MCF 10A (cell line): Measurements from ENCODE around the gene CERS2. TPM values are rescaled to one million over a fixed set of nuclear protein-coding genes. Genes with fewer than 3 reads are reported as not detected.

ENCODE experiments used
- BruUV-seq: library from RNA; stranded (reverse); fragments of 400-500 nt; replicated peaks from 2 replicates; lab custom pipeline; 2021; lab: Mats Ljungman, UMichigan
- CTCF ChIA-PET: fragments of 300-600 bp; sonication (Branson Sonifier 250); formaldehyde crosslinking; extraction: SDS; loops from one replicate; lab custom pipeline; 2021; ENCODE audit warnings: antibody characterized with exemption, inconsistent platforms; lab: Yijun Ruan, JAX
- POLR2A ChIA-PET: fragments of 300-600, 350-650 bp; sonication (Branson Sonifier 250); formaldehyde crosslinking; extraction: SDS; loops from one replicate; lab custom pipeline; 2020; ENCODE audit warnings: antibody characterized with exemption, inconsistent platforms; lab: Yijun Ruan, JAX
- DNase-seq: peaks from one replicate; pipeline ENCODE4 v3.0.0-alpha.2; 2018; ENCODE audit not compliant: unreplicated experiment
- H3K27ac Mint-ChIP-seq: one replicate; pipeline ENCODE4 v1.8.0; 2022; ENCODE audit warnings: mild to moderate bottlenecking, low read depth, mixed read lengths; ENCODE audit not compliant: unreplicated experiment
- H3K27me3 Mint-ChIP-seq: one replicate; pipeline ENCODE4 v1.8.0; 2022; ENCODE audit warnings: mixed read lengths; ENCODE audit not compliant: insufficient read depth, unreplicated experiment
- H3K36me3 Mint-ChIP-seq: one replicate; pipeline ENCODE4 v1.8.0; 2022; ENCODE audit warnings: mild to moderate bottlenecking, moderate library complexity, mixed read lengths; ENCODE audit not compliant: insufficient read depth, unreplicated experiment
- H3K4me1 Mint-ChIP-seq: one replicate; pipeline ENCODE4 v1.8.0; 2022; ENCODE audit warnings: mixed read lengths; ENCODE audit not compliant: insufficient read depth, unreplicated experiment
- H3K4me3 Mint-ChIP-seq: one replicate; pipeline ENCODE4 v1.8.0; 2022; ENCODE audit warnings: mild to moderate bottlenecking, moderate library complexity, mixed read lengths; ENCODE audit not compliant: unreplicated experiment
- H3K9me3 Mint-ChIP-seq: one replicate; pipeline ENCODE4 v1.8.0; 2022; ENCODE audit warnings: mixed read lengths; ENCODE audit not compliant: unreplicated experiment
- intact Hi-C: fragments of 100-400 bp; cut with micrococcal nuclease; formaldehyde crosslinking; loops from 2 replicates; pipeline ENCODE4 v1.14.1; 2022
- total RNA-seq: library from RNA; stranded (reverse); gene quantifications from 2 replicates; pipeline ENCODE4 v1.2.3, GENCODE V29; 2022
- TF ChIP-seq, protein P1 (sequence below): fragments of 200-600 bp; IDR thresholded peaks from one replicate; pipeline ENCODE4 v1.8.0; 2022; ENCODE audit warnings: antibody characterized with exemption, mild to moderate bottlenecking; ENCODE audit not compliant: unreplicated experiment

CERS2 gene
- total RNA-seq, 1 experiment from 2014 or later = 270 TPM

DNA sequence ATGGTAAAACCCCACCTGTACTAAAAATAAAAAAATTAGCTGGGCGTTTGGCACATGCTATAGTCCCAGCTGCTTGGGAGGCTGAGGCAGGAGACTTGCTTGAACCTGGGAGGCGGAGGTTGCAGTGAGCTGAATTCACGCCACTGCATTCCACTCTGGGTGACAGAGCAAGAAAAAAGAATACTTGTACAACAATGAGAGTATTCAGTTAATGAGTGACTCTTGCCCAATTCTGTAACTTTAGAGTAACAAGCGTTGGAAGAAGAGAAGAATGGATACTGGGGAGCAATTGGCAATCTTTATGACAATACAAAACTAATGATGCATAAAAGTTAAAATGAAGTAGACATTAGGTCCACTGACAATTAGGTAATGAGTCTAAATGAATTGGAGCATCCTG lies 18.0 kb upstream of the CERS2 start:
- ChIA-PET POLR2A (interaction anchor here (0.7 kb wide), 1 partner anchor 66 kb away, joined by 3 read pairs; no protein-coding TSS in a partner anchor), CTCF (interaction anchor here (0.7 to 12.4 kb wide), 4 partner anchors 9 to 36 kb away, joined by 3 to 302 read pairs (median 58); partner anchors contain the start of genes ANXA9, CERS2 and MINDY1)
- TF ChIP-seq, protein P1, sequence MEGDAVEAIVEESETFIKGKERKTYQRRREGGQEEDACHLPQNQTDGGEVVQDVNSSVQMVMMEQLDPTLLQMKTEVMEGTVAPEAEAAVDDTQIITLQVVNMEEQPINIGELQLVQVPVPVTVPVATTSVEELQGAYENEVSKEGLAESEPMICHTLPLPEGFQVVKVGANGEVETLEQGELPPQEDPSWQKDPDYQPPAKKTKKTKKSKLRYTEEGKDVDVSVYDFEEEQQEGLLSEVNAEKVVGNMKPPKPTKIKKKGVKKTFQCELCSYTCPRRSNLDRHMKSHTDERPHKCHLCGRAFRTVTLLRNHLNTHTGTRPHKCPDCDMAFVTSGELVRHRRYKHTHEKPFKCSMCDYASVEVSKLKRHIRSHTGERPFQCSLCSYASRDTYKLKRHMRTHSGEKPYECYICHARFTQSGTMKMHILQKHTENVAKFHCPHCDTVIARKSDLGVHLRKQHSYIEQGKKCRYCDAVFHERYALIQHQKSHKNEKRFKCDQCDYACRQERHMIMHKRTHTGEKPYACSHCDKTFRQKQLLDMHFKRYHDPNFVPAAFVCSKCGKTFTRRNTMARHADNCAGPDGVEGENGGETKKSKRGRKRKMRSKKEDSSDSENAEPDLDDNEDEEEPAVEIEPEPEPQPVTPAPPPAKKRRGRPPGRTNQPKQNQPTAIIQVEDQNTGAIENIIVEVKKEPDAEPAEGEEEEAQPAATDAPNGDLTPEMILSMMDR = no peak
- peaks cover 5% of the 10 kb centered on the region for H3K4me1 Mint-ChIP-seq
- no TSS peak for BruUV-seq
- no peak overlapping the region for H3K4me3 Mint-ChIP-seq
- peaks cover 6% of the 10 kb centered on the region for H3K36me3 Mint-ChIP-seq
- DNase-seq = no peak
- H3K27me3 Mint-ChIP-seq = no peaks in the 10 kb centered on the region
- no peaks in the 10 kb centered on the region for H3K9me3 Mint-ChIP-seq
- intact Hi-C loops = no loop called here
- H3K27ac Mint-ChIP-seq = no peak overlapping the region

DNA sequence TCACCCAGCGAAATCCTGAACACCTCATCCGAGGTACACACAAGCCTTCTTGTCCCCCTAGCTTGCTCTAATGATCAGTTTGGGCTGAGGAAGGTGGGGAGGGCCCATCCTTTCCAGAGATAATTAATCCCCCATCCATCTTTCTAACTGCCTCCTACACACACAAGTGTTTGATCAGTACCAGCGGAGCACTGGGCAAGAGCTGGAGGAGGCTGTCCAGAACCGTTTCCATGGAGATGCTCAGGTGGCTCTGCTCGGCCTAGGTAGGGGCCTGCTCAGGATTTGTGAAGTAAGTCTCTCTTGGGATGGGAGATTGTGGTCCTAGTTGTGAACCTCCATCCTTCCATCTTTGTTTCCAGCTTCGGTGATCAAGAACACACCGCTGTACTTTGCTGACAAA lies 13.3 kb upstream of the CERS2 start:
- ChIA-PET POLR2A (no interaction called here), CTCF (interaction anchor here (1.6 to 14.2 kb wide), 4 partner anchors 9 to 427 kb away, joined by 6 to 302 read pairs (median 32); partner anchors contain the start of gene MINDY1)
- Mint-ChIP-seq H3K4me3 (no peak overlapping the region), H3K4me1 (peaks cover 8% of the 10 kb centered on the region), H3K36me3 (no peaks in the 10 kb centered on the region), H3K9me3 (no peaks in the 10 kb centered on the region), H3K27me3 (no peaks in the 10 kb centered on the region), H3K27ac (no peak overlapping the region)
- no TSS peak for BruUV-seq
- TF ChIP-seq, protein P1 = no peak
- intact Hi-C loops = no loop called here
- no peak for DNase-seq

DNA sequence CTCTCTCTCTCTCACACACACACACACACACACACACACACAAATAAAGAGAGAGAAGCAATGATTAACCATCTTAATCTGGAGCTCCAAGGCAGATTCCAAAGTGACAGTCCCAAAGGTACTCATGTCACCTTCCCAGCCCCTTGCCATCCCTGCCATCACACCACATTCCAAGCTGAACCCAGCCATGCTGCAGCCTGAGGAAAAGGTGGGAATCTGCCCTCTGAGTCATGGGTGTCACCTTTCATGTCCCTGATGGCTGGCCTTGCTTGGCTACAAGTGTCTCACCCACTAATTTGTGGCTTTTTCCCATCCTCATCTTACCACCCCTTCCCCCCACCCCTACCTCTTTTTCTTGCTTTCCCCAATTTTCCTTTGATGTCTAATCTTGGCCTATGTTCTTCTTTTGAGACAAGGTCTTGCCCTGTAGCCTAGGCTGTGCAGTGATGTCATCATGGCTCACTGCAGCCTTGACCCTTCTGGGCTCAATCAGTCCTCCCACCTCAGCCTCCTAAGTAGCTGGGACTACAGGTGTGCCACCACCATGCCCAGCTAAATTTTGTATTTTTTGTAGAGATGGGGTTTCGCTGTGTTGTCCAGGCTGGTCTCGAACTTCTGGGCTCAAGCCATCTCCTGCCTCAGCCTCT lies 10.7 kb upstream of the CERS2 start:
- Mint-ChIP-seq H3K9me3 (no peaks in the 10 kb centered on the region), H3K4me1 (peaks cover 25% of the 10 kb centered on the region), H3K36me3 (no peaks in the 10 kb centered on the region), H3K27ac (no peak overlapping the region), H3K27me3 (no peaks in the 10 kb centered on the region), H3K4me3 (no peak overlapping the region)
- ChIA-PET CTCF (interaction anchor here (0.6 to 14.2 kb wide), 7 partner anchors 11 to 837 kb away, joined by 3 to 302 read pairs (median 3); partner anchors contain the start of gene MINDY1), POLR2A (interaction anchor here (0.7 to 1.8 kb wide), 10 partner anchors 9 to 434 kb away, joined by 3 to 5 read pairs (median 3); partner anchors contain the start of gene MINDY1)
- TF ChIP-seq, protein P1 = no peak
- no peak for DNase-seq
- intact Hi-C loops = no loop called here
- BruUV-seq = no TSS peak
